ENCODE data around the gene IFITM5.

- no peak for TF ChIP-seq CTCF (IDR thresholded peaks at IDR 0.05)
- no peak for TF ChIP-seq POLR2A (IDR thresholded peaks at IDR 0.05)
- peak in 3 of 4 donors; percentile 23 to 58 (median 38) for TF ChIP-seq POLR2AphosphoS5 (IDR thresholded peaks at IDR 0.05)
- TF ChIP-seq EP300 (IDR thresholded peaks at IDR 0.05), result peak in 3 of 4 donors; percentile 4 to 73 (median 68)
Observed at GRCh38 chr11:269146-269890, 30.0 kb downstream of the IFITM5 start.

Data from sigmoid colon (tissue), 4 donors.